HCT116 (cell line): ENCODE results near the gene GLRA2. TPM values are rescaled to one million over a fixed set of nuclear protein-coding genes. Genes with fewer than 3 reads are reported as not detected.

Source experiments
- ATAC-seq: fragments of 200-7000 bp; cut with Tn5 transposase; 2 replicates; pipeline ENCODE4 v1.9.1; 2020; ENCODE audit warnings: mild to moderate bottlenecking, moderate library complexity
- BruUV-seq: library from RNA; stranded (reverse); fragments of 400-500 nt; replicated peaks from 2 replicates; lab custom pipeline; 2021; lab: Mats Ljungman, UMichigan
- CTCF ChIA-PET: fragments of 300-600 bp; sonication (Branson Sonifier 250); formaldehyde crosslinking; loops from one replicate; lab custom pipeline; 2021; ENCODE audit warnings: antibody characterized with exemption; lab: Charles Lee
- POLR2A ChIA-PET: fragments of 300-600, 350-600 bp; sonication (Branson Sonifier 250); formaldehyde crosslinking; loops from one replicate; lab custom pipeline; 2021; ENCODE audit warnings: antibody characterized with exemption; lab: Charles Lee
- RAD21 ChIA-PET, 2 experiments: fragments of 300-600 bp; sonication (Branson Sonifier 250); formaldehyde crosslinking; loops; one replicate each; lab custom pipeline; 2023; ENCODE audit warnings: low total read pairs in 2 of 2; ENCODE audit not compliant: uncharacterized antibody in 2 of 2, unreplicated experiment in 2 of 2, low non-redundant PET in 1 of 2; lab: Charles Lee
- DNase-seq: peaks from one replicate; pipeline ENCODE4 v3.0.0-alpha.2; 2010; ENCODE audit warnings: low read depth, low spot score
- H2AFZ ChIP-seq: fragments of 200-600 bp; shearing (Covaris generic), sonication (generic); 2 replicates; pipeline ENCODE4 v1.6.1; 2017; ENCODE audit warnings: low read depth, mixed run types, mixed read lengths, antibody characterized with exemption, low read length; ENCODE audit not compliant: poor library complexity, severe bottlenecking
- H3K27ac ChIP-seq: 2 replicates; pipeline ENCODE4 v1.5.1; 2012; ENCODE audit warnings: low read depth, low read length
- H3K27me3 ChIP-seq: fragments of 200-600 bp; sonication (generic); 2 replicates; pipeline ENCODE4 v1.6.1; 2016; ENCODE audit warnings: mixed run types, low read length, mixed read lengths; ENCODE audit not compliant: insufficient read depth
- H3K36me3 ChIP-seq, 2 experiments: fragments of 200-500 bp in 1 of 2; fragments of 200-600 bp in 1 of 2; sonication (Bioruptor generic) in 1 of 2; sonication (generic) in 1 of 2; 2 replicates each; pipeline versions ENCODE4 v1.5.1 to v1.6.1; 2014 to 2016; ENCODE audit warnings: low read length in 2 of 2, inconsistent platforms in 1 of 2, mixed read lengths in 1 of 2, mixed run types in 1 of 2; ENCODE audit not compliant: insufficient read depth in 2 of 2, control insufficient read depth in 1 of 2
- H3K4me1 ChIP-seq, 2 experiments: fragments of 200-600 bp in 1 of 2; sonication (generic) in 1 of 2; 2 replicates each; pipeline versions ENCODE4 v1.5.1 to v1.6.1; 2012 to 2017; ENCODE audit warnings: low read length in 2 of 2, inconsistent platforms in 1 of 2, mild to moderate bottlenecking in 1 of 2, mixed read lengths in 1 of 2, mixed run types in 1 of 2, moderate library complexity in 1 of 2; ENCODE audit not compliant: insufficient read depth in 2 of 2, control insufficient read depth in 1 of 2
- H3K4me2 ChIP-seq: fragments of 200-600 bp; sonication (generic); 2 replicates; pipeline ENCODE4 v1.6.1; 2017; ENCODE audit warnings: mixed run types, low read length, mixed read lengths
- H3K4me3 ChIP-seq, 2 experiments: fragments of 200-600 bp in 1 of 2; sonication (generic) in 1 of 2; replicated peaks in 1 of 2; 2 replicates each; pipeline ENCODE4 v1.5.1; 2011 to 2016; ENCODE audit warnings: low read length in 2 of 2, control low read depth in 1 of 2, low read depth in 1 of 2, mild to moderate bottlenecking in 1 of 2, mixed read lengths in 1 of 2, mixed run types in 1 of 2
- H3K79me2 ChIP-seq: fragments of 200-600 bp; sonication (generic); 2 replicates; pipeline ENCODE4 v1.6.1; 2017; ENCODE audit warnings: mild to moderate bottlenecking, mixed run types, low read length, moderate library complexity, mixed read lengths; ENCODE audit not compliant: insufficient read depth
- H3K9ac ChIP-seq: fragments of 200-600 bp; sonication (generic); 2 replicates; pipeline ENCODE4 v1.6.1; 2016; ENCODE audit warnings: low read length, mixed read lengths
- H3K9me2 ChIP-seq: fragments of 200-600 bp; sonication (generic), shearing (Covaris generic); 2 replicates; pipeline ENCODE4 v1.6.1; 2017; ENCODE audit warnings: mixed run types, mild to moderate bottlenecking, moderate library complexity; ENCODE audit not compliant: insufficient read depth
- H3K9me3 ChIP-seq, 2 experiments: fragments of 200-500 bp in 1 of 2; fragments of 200-600 bp in 1 of 2; sonication (Bioruptor generic) in 1 of 2; sonication (generic) in 1 of 2; 2 replicates each; pipeline ENCODE4 v1.6.1; 2014 to 2017; ENCODE audit warnings: low read length in 2 of 2, mixed read lengths in 2 of 2, inconsistent platforms in 1 of 2, low read depth in 1 of 2, mild to moderate bottlenecking in 1 of 2, mixed run types in 1 of 2, moderate library complexity in 1 of 2; ENCODE audit not compliant: control insufficient read depth in 1 of 2, insufficient read depth in 1 of 2
- H4K20me1 ChIP-seq: fragments of 200-600 bp; sonication (generic), shearing (Covaris generic); 2 replicates; pipeline ENCODE4 v1.6.1; 2017; ENCODE audit warnings: mixed run types, mild to moderate bottlenecking, moderate library complexity; ENCODE audit not compliant: insufficient read depth
- ATF3 ChIP-seq: IDR thresholded peaks from 2 replicates; pipeline ENCODE4 v1.6.1; 2012
- CBX3 ChIP-seq: IDR thresholded peaks from 2 replicates; pipeline ENCODE4 v1.6.1; 2012; ENCODE audit warnings: low read depth
- CTCF ChIP-seq, 3 experiments: fragments of 200-600 bp in 1 of 3; sonication (generic) in 1 of 3; IDR thresholded peaks in 2 of 3; conservative IDR thresholded peaks in 1 of 3; 2 replicates each; pipeline ENCODE4 v1.5.1; 2012 to 2017; ENCODE audit warnings: low read depth in 2 of 3, low read length in 2 of 3, antibody characterized with exemption in 1 of 3, borderline replicate concordance in 1 of 3, control low read depth in 1 of 3, mild to moderate bottlenecking in 1 of 3, mixed read lengths in 1 of 3, mixed run types in 1 of 3, moderate library complexity in 1 of 3; ENCODE audit not compliant: insufficient read depth in 1 of 3
- ELF1 ChIP-seq: IDR thresholded peaks from 2 replicates; pipeline ENCODE4 v1.6.1; 2012; ENCODE audit warnings: low read depth, borderline replicate concordance
- EZH2 ChIP-seq: fragments of 200-600 bp; sonication (generic); IDR thresholded peaks from 2 replicates; pipeline ENCODE4 v1.6.1; 2017; ENCODE audit warnings: antibody characterized with exemption, mixed run types
- EZH2phosphoT487 ChIP-seq: fragments of 200-600 bp; IDR thresholded peaks from 2 replicates; pipeline ENCODE4 v1.6.1; 2018; ENCODE audit warnings: antibody characterized with exemption, borderline replicate concordance
- FOSL1 ChIP-seq: IDR thresholded peaks from 2 replicates; pipeline ENCODE4 v1.6.1; 2012; ENCODE audit warnings: low read depth
- JUND ChIP-seq: IDR thresholded peaks from 2 replicates; pipeline ENCODE4 v1.6.1; 2012
- MAX ChIP-seq: IDR thresholded peaks from 2 replicates; pipeline ENCODE4 v1.6.1; 2012
- POLR2A ChIP-seq: IDR thresholded peaks from 2 replicates; pipeline ENCODE4 v1.7.0; 2011; ENCODE audit warnings: borderline replicate concordance; ENCODE audit not compliant: insufficient read depth, insufficient read length; ENCODE audit errors: extremely low read depth
- POLR2AphosphoS5 ChIP-seq: IDR thresholded peaks from 2 replicates; pipeline ENCODE4 v1.6.1; 2011; ENCODE audit warnings: mild to moderate bottlenecking, low read depth, low read length, moderate library complexity
- RAD21 ChIP-seq: IDR thresholded peaks from 2 replicates; pipeline ENCODE4 v1.6.1; 2012; ENCODE audit warnings: low read depth, mild to moderate bottlenecking
- REST ChIP-seq: IDR thresholded peaks from 2 replicates; pipeline ENCODE4 v1.6.1; 2012; ENCODE audit warnings: low read depth
- SP1 ChIP-seq: IDR thresholded peaks from 2 replicates; pipeline ENCODE4 v1.6.1; 2012; ENCODE audit warnings: low read depth
- YY1 ChIP-seq: IDR thresholded peaks from 2 replicates; pipeline ENCODE4 v1.6.1; 2011; ENCODE audit warnings: low read length, low read depth, moderate library complexity, mild to moderate bottlenecking; ENCODE audit not compliant: insufficient replicate concordance; ENCODE audit errors: extremely low read depth
- ZBTB33 ChIP-seq: IDR thresholded peaks from 2 replicates; pipeline ENCODE4 v1.6.1; 2011; ENCODE audit warnings: mild to moderate bottlenecking, low read length, moderate library complexity; ENCODE audit not compliant: insufficient replicate concordance; ENCODE audit errors: extremely low read depth
- ZFX ChIP-seq: fragments of 450-650 bp; IDR thresholded peaks from 2 replicates; pipeline ENCODE4 v1.6.1; 2017
- intact Hi-C: fragments of 100-400 bp; cut with micrococcal nuclease; formaldehyde crosslinking; loops from 2 replicates; pipeline ENCODE4 v1.10.0; 2022
- total RNA-seq: library from RNA; stranded (reverse); gene quantifications from one replicate; pipeline ENCODE4 v1.2.1, GENCODE V29; 2021; ENCODE audit not compliant: unreplicated experiment

The GLRA2 gene
- total RNA-seq, 1 experiment from 2014 or later: not detected

- no peak overlapping the region for H3K4me2 ChIP-seq
- H3K4me1 ChIP-seq: no peaks in the 10 kb centered on the region
- no peak for DNase-seq
- H3K27ac ChIP-seq: no peak overlapping the region
- ChIA-PET CTCF (no interaction called here), POLR2A (no interaction called here), RAD21 (no interaction called here)
- H3K79me2 ChIP-seq: no peaks in the 10 kb centered on the region
- no peak for ATAC-seq
- no peaks in the 10 kb centered on the region for H3K9me2 ChIP-seq
- H3K9ac ChIP-seq: no peak overlapping the region
- intact Hi-C loops: no loop called here
- H3K36me3 ChIP-seq: no peaks in the 10 kb centered on the region
- no peak overlapping the region for H2AFZ ChIP-seq
- no peak overlapping the region for H3K4me3 ChIP-seq
- no peaks in the 10 kb centered on the region for H4K20me1 ChIP-seq
- BruUV-seq: no TSS peak
- TF ChIP-seq EZH2 (no peak), JUND (no peak), YY1 (no peak), MAX (no peak), RAD21 (no peak), POLR2AphosphoS5 (no peak), SP1 (no peak), ZBTB33 (no peak), POLR2A (no peak), CTCF (IDR thresholded peaks at IDR 0.05 in 2 of 3, conservative IDR thresholded peaks at IDR 0.05 in 1 of 3; ENCODE audit: borderline replicate concordance in 1 of 3, insufficient read depth in 1 of 3, low read depth in 2 of 3, low read length in 2 of 3) (no peak), FOSL1 (no peak), CBX3 (no peak), ELF1 (no peak), REST (no peak), ZFX (no peak), EZH2phosphoT487 (no peak), ATF3 (no peak)
- no peaks in the 10 kb centered on the region for H3K9me3 ChIP-seq
- H3K27me3 ChIP-seq: no peaks in the 10 kb centered on the region
Measured at GRCh38 chrX:14505648-14506047, 23.7 kb upstream of the GLRA2 start.
